IPS-NIHi11 (cell line): Measurements from ENCODE around the gene ATOH8.
"Not testable (repeated sequence)": the region's sequence is repeated elsewhere in the genome, so short reads cannot be mapped to it uniquely, and the experiment has no call there.

Experiments
- DNase-seq: peaks from one replicate; pipeline ENCODE4 v3.0.0; 2012; ENCODE audit warnings: mixed read lengths, low spot score

ATOH8 gene, protein sequence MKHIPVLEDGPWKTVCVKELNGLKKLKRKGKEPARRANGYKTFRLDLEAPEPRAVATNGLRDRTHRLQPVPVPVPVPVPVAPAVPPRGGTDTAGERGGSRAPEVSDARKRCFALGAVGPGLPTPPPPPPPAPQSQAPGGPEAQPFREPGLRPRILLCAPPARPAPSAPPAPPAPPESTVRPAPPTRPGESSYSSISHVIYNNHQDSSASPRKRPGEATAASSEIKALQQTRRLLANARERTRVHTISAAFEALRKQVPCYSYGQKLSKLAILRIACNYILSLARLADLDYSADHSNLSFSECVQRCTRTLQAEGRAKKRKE

DNA sequence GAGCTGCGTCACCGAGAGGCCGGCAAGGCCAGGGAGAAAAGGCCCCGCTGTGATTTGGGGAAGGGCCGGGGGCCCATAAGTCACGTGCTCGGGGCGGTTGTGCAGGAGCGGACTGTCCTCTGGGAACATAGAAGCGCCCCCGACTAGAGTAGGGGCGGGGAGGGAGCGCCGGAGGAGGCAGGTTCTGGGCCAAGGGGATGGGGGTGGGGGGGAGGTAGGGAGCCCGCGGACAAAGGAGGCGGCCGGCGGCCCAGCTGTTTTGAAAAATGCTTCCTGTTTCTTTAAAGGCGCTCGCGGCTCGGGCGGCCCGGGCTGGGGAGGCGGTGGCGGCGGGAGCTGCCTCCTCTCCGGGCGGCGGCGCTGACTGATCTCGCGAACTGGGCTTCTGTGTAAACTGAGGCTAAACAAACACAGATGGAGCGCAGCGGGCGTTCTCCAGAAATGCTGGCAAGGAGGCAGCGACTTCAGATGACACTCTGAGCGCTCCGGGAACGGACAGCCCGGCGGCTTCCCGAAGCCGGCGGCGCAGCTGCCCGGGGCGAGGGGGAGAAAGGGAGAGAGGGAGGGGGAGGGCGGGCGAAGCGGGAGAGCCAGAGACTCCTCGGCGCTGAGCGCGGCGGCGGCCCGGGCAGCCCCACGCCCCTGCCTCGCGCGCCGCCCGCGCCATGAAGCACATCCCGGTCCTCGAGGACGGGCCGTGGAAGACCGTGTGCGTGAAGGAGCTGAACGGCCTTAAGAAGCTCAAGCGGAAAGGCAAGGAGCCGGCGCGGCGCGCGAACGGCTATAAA, at the start of gene ATOH8:
Gene ATOH8 (plus strand): TSS at position 467 of the 788 bp plus-strand sequence. CDS start 199 bp downstream, at position 666.
- DNase-seq, result peak; percentile 88

DNA sequence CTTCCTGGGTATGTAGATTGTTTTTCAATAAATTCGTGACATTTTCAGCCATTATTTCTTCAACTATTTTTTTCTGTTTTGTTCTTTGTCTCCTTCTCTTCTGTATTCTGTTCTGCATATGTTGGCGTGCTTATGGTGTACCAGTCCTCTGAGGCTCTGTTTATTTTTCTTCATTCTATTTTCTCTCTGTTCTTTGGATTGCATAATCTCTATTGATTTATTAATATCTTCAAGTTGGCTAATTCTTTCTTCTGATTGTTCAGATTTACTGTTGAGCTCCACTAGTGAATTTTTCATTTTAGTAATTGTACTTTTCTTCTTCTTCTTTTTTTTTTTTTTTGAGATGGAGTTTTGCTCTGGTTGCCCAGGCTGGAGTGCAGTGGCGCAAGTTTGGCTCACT, 49.8 kb upstream of the ATOH8 start:
- DNase-seq, result no peak

DNA sequence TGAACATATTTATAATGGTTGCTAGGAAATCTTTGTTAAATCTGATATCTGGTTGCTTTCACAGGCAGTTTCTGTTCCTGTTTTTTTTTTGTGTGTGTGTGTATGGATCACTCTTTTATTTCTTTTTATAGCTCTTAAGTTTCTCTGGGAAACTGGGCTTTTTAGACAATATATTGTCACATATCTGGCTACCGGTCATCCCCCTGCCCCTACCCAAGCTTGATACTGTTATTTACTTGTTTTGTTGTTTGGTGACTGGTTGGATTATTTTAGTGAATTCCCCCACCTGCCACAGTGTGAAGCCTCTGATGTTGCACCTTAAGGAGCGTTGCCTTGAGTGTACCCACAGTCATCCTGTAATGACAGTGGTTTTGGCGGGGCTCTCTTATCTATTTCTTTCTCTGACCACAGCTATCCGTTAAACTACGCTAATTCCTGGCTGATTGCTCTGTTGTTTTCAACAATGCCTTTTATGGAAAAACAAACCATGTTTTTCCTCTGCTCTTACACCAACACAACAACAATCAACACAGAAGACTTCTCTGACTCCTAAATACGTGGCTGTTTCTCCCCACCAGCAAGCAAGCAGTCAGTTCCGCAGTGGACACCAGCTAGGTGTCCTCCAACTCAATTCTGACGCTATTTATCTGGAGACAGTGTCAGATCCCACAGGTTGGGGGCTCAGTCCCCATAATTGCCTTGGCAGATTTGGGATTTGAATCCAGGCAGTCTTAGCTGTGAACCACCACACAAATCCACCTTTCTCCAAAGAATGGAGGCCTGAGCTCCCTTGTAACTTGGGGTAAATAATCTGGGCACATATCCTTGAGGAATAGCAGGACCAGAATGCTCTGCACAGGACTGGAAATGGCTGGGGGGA, 48.8 kb upstream of the ATOH8 start:
- no peak for DNase-seq

DNA sequence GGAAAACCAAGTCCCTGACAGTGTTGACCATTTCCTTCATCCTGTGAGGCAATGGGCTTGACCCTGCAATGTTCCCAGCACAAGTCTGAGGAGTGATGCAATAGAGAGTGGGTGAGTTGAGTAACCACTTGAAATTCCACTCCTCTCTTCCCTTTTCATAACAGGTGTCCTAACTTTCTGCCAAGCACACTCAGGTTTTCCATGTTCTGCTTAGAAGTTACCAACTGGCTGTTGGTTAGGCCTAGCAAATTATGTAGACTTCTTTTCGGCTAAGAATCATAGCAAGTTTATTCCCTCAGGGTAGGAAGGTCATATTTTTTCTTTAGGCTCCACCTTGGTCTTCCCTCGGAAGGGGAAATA, 48.1 kb upstream of the ATOH8 start:
- DNase-seq, result no peak

DNA sequence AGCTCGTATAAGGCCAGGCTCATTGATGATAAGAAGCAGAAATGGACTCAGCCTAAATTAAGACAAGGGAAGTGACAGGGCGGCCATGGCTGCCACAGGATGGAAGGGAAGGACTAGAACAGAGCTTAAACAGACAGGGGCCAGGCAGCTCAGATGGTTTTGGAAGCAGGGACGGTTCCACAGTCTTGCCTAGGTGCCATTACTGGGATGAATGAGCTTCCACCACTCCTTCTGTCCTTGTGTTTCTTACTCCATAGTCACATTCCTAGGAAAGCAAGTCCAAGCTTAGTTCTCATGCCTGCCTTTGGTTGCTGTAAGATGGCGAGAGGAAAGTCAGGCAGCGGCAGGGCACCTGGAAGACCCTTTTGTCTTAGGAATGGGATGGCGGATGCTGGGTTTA, 47.7 kb upstream of the ATOH8 start:
- no peak for DNase-seq

DNA sequence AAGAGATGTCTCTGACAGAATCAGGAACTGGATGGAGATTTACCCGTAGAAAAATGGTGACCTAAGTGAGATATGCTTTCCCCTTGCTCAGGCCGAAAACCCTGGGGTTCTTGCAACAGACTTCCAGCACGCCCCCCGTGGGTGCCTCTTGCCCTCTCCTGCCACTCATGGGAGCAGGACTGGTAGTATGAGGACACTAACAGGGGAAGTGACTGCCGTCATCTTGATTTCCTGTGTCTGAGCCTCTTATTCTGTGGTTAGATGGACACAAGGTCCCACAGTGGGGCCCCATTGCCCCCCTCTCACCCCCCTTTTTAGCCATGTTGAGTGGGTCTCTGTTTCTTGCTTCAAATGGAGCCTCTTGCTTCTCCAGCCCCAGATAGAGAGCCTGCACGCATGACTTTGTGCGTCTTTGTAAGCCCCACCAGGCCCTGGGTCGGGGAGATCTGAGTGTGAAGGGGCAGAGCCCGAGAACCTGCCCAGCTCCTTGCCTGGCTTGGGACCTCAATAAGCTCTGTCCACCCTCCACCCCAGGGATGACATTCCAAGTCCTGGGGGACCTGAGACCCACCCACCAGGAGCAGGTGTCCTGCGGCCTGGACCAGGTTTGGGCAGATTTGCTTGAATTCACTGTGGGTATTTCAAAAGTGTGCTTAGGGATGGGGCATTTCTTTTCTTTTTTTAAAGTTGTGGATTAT, 47.0 kb upstream of the ATOH8 start:
- DNase-seq, result no peak

DNA sequence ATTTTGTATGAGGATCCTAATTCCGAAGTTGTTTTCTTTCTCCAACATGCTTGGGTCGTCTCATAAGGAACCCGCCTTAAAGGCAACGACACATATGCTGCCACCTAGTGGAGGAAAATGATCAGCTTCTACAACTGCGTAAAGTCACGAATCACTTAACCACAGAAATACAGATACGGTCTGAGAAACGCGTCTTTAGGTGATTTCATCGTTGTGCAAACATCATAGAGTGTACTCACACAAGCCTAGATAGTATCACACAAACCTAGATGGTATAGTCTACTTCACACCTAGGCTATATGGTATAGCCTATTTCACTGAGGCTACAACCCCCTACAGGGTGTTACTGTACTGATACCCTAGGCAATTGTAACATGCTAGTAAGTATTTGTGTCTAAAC, 46.5 kb upstream of the ATOH8 start:
- peak; percentile 86 for DNase-seq

DNA sequence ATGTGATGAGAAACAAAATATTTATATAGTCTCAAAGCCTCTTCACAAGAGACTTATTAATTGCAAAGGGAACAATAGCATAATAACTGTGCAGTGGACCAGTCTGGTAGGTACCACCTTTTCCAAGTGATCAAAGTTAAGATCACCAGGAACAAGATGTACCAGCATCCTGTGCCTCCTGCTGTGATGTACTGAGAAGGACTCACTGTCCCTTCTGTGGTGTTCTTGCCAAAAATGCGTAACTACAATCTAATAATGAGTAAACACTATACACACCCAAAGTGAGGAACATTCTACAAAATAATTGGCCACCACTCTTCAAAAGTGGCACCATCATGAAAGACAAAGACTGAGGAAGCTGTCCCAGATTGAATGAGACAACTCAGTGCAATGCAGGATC, 45.1 kb upstream of the ATOH8 start:
- no peak for DNase-seq

DNA sequence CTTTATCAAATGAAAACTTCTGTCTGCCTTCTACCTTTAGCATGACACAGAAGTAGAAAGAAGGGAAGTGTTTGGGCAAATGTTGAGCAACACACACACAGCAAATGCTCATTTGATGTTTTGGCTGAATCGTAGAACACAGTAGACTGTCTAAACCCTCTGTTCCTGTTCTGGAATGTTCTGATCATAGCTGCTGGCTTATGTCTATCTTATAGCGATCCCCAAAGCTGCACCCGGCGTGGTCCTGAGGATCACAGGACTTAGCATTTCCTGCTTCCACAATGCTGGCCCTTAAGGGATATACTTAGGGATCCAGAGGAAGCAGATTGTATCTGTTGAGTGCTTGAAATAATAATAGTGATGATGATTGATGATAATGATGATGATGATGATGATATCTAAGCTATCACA, 44.4 kb upstream of the ATOH8 start:
- DNase-seq, result no peak

DNA sequence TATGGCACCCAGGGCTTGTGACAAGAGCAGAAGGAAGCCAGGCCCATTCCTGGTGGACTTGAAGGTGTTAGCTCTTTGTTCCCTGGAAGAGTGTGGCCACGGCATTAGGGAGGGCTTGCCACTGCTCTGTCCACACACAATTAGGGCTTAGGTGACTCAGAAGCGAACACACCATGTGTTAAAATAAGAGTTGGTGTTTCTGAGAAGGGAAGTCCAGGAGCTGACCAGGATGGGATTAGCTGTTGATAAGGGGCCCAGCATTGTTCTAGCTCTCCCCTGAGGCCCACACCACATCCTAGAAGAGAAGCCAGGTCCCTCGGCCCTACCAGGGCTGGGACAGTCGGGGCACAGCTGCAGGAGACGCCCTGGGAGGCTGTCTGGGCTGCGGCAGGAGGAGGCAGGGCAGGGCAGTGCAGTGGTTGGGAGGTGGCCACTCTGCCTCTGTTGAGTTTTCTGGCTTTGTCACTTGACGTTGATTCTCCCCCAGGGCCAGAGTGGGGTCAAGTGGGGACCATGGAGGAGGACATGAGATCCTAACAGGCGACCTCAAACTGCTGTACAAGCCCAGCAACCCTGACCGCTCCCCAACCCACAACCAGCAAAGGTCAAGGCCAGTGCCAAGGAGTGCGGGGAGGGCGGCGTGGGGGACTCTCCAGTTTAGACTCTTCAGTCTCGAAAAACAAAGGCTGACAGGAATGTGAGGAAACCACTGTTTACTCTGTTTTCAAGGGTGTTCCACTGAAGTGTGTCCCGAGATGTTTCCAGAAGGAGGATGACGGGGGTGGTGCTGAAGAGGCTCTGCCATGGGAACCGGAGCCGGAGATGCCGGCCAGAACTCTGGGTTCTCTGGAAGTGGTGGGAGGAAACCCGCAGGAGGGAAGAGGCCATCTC, 42.9 kb upstream of the ATOH8 start:
- DNase-seq, result no peak

DNA sequence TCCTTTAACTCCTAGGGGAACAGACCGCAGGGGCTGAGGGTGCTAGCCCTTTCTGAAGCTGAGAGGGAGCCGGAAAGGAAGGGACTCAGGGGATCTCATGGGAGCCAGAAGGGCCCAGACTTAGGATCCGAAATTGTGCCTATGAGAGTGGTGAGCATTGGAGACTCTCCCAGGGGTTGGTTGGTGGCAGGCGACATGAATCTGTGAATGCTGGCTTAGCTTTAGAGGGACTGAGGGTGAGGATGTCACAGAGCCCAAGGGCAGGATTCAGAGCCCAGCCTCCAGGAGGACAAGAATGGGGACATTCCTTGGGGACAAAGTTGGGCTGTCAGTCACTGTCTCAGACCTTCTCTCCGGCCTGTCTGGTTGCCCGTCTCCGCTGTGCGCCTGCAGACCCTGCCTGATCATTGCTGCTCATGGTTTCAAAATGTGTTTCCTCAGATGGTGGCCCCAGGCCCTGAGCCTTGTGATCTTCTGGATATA, 42.2 kb upstream of the ATOH8 start:
- DNase-seq, result no peak

DNA sequence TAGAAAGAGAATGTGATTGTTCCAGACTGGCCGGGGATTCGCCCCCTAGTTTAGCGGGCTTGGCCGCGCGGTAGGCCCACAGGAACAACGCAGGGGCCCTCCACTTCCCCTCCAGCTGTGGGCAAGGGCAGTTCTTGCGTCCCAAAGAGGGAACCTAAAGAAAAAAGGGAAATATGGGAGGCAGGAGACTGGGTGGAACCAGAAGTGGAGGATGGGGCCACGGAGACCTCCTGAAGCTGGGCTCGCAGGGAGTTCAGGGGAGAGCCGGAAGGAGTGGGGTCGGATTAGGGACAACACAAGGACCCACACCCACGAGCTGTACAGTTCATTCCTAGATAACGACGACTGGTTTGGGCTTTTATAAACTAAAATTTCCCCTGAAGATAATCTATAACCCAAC, 41.5 kb upstream of the ATOH8 start:
- no peak for DNase-seq

DNA sequence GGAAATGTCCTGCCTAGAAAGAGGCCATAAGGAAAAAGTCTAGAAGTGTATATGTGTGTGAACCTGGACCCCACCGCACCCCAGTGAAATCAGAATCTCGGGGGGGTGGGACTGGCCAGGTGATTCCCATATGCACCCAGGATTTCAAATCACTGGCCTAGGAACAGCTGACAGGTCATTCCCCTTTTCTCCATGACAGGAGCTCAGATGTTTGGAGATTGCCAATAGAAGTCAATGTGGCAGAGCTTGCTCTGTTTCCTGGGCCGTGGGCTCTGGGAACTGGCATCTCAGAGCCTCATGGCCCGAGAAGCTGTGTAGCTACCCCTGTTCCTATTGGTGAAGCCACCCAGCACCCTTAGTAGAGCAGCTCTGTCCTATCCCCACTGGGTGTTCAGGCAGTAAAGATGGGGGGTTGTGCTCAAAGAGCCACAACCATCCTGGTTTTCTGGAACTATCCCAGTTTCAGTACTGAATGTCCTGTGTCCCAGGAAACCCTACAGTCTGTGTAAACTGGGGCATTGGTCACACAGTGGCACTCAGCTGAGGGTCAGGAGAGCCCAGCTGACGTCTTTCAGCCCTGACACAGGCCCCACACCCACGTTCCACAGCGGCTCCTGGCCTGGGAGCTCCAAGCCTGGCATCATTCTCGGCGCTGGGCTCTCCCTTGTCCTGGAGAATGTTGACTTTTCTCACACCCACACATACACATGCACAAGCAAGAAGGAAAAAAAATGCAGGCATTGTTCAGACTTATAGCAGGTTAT, 40.8 kb upstream of the ATOH8 start:
- no peak for DNase-seq

DNA sequence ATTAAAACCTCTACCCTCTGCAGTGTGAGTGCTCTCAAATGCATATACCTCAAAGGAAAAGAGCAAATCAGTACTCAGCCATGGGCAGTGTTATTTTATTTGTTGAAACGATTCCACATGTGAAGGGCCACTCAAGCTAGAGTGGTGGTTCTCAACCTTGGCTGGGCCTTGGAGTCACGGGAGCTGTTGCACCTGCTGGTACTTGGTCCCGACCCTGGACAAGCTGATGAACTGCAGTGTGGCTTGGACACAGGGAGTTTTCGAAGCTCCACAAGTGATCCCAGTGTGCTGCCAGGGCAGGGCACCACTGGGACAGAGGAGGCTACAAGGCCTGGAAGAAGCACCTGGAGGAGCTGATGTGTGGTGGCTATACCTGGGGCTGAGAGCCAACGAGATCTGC, 40.0 kb upstream of the ATOH8 start:
- no peak for DNase-seq

DNA sequence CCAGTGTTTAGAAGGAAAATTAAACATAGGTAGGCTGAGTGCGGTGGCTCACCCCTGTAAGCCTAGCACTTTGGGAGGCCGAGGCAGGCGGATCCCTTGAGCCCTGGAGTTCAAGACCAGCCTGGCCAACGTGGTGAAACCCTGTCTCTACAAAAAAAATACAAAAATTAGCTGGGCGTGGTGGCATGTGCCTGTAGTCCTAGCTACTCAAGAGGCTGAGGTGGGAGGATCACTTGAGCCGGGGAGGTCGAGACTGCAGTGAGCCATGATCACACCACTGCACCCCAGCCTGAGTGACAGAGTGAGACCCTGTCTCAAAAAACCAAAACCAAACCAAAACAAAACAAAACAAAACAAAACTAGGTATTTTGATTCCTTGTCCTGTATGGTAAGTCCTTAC, 39.4 kb upstream of the ATOH8 start:
- not testable (repeated sequence) for DNase-seq

DNA sequence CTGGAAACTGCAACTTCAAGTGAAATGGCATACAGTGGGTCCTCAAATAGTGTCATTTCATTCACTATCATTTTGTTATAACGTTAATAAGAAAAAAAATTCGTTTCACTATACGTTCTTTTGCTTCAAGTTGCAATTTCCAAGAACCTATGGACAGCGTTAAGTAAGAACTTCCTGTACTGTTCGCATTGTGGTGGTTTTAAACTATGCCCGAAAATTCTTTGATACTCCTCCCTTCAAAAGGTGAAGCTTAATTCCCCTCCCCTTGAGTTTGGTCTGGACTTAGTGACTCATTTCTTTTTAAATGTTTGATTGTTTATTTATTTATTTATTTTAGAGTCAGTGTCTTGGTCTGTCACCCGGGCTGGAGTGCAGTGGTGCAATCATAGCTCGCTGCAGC, 39.0 kb upstream of the ATOH8 start:
- DNase-seq, result no peak

DNA sequence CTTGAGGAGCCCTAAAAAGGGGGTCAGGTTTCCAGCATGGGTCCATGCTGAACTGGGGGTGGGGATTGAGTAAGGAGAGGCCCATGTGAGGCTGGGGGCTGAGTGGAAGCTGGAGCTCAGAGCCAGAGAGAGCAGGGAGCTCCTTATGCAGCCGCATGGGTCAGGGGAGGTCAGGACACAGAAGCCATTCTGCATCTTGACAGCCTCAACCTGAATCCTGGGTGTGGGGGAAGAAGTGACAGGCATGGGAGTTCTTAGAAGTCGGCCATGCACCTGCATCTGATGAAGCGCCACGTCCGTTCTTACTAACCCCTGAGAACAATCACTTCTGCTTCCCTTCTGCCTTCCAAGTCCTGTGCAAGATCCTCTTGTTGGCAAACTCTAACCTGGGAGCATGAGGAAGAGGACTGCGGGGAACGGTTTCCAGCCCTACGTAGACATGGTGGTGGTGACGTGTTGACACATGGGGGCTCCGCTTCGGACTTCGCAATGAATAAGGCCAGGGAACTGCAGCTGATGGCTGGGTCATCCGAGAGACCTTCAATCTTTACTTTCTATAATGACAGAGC, 37.4 kb upstream of the ATOH8 start:
- no peak for DNase-seq

DNA sequence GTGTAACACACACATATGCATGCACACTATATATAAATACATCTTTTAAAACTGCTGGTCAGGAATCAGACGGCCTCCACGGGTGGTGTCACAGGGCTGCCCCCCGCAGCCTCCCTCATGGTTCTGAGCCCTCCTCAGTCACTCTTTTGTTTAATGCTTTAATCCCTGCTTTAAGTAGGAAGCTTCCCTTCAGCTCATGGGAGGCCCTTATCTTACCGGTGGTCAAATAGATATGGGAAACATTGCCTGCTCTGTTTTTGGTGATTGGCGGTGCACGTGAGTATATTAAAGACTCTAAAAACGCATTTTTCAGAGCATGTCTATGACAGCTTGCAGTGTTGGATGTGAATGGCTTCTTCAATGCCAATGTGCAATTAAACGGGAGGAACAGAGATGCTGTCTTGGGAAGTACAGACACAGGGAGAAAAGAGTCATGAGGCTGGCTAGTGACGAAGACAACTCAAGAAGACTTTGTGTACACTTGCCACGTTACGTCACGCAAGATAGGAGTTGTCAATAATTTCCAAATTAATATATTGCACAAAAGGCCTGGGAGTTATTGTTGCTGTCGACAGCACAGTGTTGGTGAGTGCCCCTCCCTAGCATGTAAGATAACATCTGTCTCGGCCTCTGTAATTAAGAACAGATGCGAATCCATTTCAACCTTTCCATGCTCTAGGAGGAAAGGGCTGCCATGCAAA, 36.3 kb upstream of the ATOH8 start:
- DNase-seq, result no peak

DNA sequence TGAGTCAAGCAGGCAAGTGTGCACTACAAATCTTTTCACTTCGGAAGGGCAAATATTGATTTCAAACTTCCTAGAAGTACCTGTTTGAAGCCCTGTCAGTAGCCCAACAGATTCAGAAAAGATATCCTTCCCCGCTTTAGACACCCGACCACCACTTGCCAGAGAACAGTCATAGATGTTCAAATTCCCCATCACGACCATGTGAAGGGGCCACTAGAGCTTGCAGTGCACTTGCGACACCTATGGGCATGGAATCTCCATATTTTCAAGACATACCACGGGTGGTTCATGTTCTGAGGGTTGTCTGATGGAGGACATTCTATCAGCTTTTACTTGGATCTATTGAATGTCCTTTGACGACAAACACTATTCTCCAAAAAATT, 35.8 kb upstream of the ATOH8 start:
- DNase-seq, result no peak
